ENCODE data around the gene IFT74. TPM values are rescaled to one million over a fixed set of nuclear protein-coding genes. Genes with fewer than 3 reads are reported as not detected.

Gene IFT74
- total and polyA plus RNA-seq, 9 of the 15 experiments (the other 6 are each of a cell fraction or from before 2014, with no cell fraction given): 6.1 to 13.2 (median 9.3) TPM

- H3K4me2 ChIP-seq (ENCODE audit: insufficient read depth, low read length): no peak overlapping the region
- H3K9me1 ChIP-seq (ENCODE audit: control insufficient read depth, insufficient read depth, low read length): no peaks in the 10 kb centered on the region
- no peaks in the 10 kb centered on the region for H3K36me3 ChIP-seq (ENCODE audit: control insufficient read depth, insufficient read depth, low read length)
- no peak overlapping the region for H3K27ac ChIP-seq (ENCODE audit: extremely low read depth, low read depth, low read length)
- BruUV-seq (replicated peaks): no TSS peak
- in situ Hi-C loops (cut with MboI): no loop called here
- no peaks in the 10 kb centered on the region for H4K20me1 ChIP-seq (replicated peaks; ENCODE audit: control insufficient read depth, insufficient read depth, low read length)
- no peak overlapping the region for H3K9ac ChIP-seq (ENCODE audit: insufficient read depth in 1 of 2, low read depth in 2 of 2, low read length in 2 of 2)
- no peak for FAIRE-seq
- WGBS (ENCODE audit: insufficient coverage, low coverage, missing lambda C conversion rate): 100% methylated on average over 1 of the region's 1 CpG
- ChIA-PET POLR2A (no interaction called here), CTCF (ENCODE audit: low intra/inter-chr PET ratio) (no interaction called here)
- TF ChIP-seq BDP1 (IDR thresholded peaks at IDR 0.05; ENCODE audit: insufficient read depth, insufficient read length): no peak
- no peaks in the 10 kb centered on the region for H3K4me1 ChIP-seq (replicated peaks in 1 of 2; ENCODE audit: control insufficient read depth in 2 of 2, insufficient read depth in 2 of 2, low read length in 2 of 2)
- H3K79me2 ChIP-seq (ENCODE audit: control insufficient read depth, insufficient read depth, low read length): no peaks in the 10 kb centered on the region
- intact Hi-C loops (cut with micrococcal nuclease): no loop called here
- no peaks in the 10 kb centered on the region for H3K27me3 ChIP-seq (ENCODE audit: control insufficient read depth in 2 of 2, insufficient read depth in 2 of 2, low read length in 2 of 2)
- H3K9me3 ChIP-seq (replicated peaks; ENCODE audit: control insufficient read depth, insufficient read depth, low read depth, low read length): no peaks in the 10 kb centered on the region
- no peak for ATAC-seq
- no peak overlapping the region for H2AFZ ChIP-seq (ENCODE audit: low read depth, low read length)
- no peak for DNase-seq (ENCODE audit: extremely low read depth in 1 of 4, low spot score in 3 of 4)
- no peak overlapping the region for H3K4me3 ChIP-seq
Observed at GRCh38 chr9:27054125-27054524, 97.9 kb downstream of the IFT74 start.

- no peaks in the 10 kb centered on the region for H3K27me3 ChIP-seq (ENCODE audit: control insufficient read depth in 2 of 2, insufficient read depth in 2 of 2, low read length in 2 of 2)
- BruUV-seq (replicated peaks): no TSS peak
- ChIA-PET POLR2A (no interaction called here), CTCF (ENCODE audit: low intra/inter-chr PET ratio) (no interaction called here)
- H3K9me3 ChIP-seq (replicated peaks; ENCODE audit: control insufficient read depth, insufficient read depth, low read depth, low read length): no peaks in the 10 kb centered on the region
- no peak overlapping the region for H2AFZ ChIP-seq (ENCODE audit: low read depth, low read length)
- H3K4me2 ChIP-seq (ENCODE audit: insufficient read depth, low read length): no peak overlapping the region
- in situ Hi-C loops (cut with MboI) (no loop called here), intact Hi-C loops (cut with micrococcal nuclease) (no loop called here)
- no peak for TF ChIP-seq MIER1 (IDR thresholded peaks at IDR 0.05; ENCODE audit: low read depth)
- no peak for TF ChIP-seq HINFP (tag; conservative IDR thresholded peaks at IDR 0.05; ENCODE audit: low read depth)
- no peak for TF ChIP-seq EHMT2 (IDR thresholded peaks at IDR 0.05)
- TF ChIP-seq SRF (CRISPR knock-in tag; IDR thresholded peaks at IDR 0.05): no peak
- H3K9ac ChIP-seq (ENCODE audit: insufficient read depth in 1 of 2, low read depth in 2 of 2, low read length in 2 of 2): no peak overlapping the region
- no peak for FAIRE-seq
- H4K20me1 ChIP-seq (replicated peaks; ENCODE audit: control insufficient read depth, insufficient read depth, low read length): no peaks in the 10 kb centered on the region
- no peaks in the 10 kb centered on the region for H3K36me3 ChIP-seq (ENCODE audit: control insufficient read depth, insufficient read depth, low read length)
- no peaks in the 10 kb centered on the region for H3K9me1 ChIP-seq (ENCODE audit: control insufficient read depth, insufficient read depth, low read length)
- DNase-seq (ENCODE audit: extremely low read depth in 1 of 4, low spot score in 3 of 4): no peak
- H3K4me1 ChIP-seq (replicated peaks in 1 of 2; ENCODE audit: control insufficient read depth in 2 of 2, insufficient read depth in 2 of 2, low read length in 2 of 2): no peaks in the 10 kb centered on the region
- no peak for ATAC-seq
- no peak overlapping the region for H3K27ac ChIP-seq (ENCODE audit: extremely low read depth, low read depth, low read length)
- no peaks in the 10 kb centered on the region for H3K79me2 ChIP-seq (ENCODE audit: control insufficient read depth, insufficient read depth, low read length)
- H3K4me3 ChIP-seq: no peak overlapping the region
Observed at GRCh38 chr9:27054841-27055240, 98.6 kb downstream of the IFT74 start.
